GM08714 (cell line): ENCODE data around the gene RNF220.

ENCODE experiments used
- H3K4me3 ChIP-seq: fragments of 200-500 bp; sonication (Bioruptor generic); 2 replicates; pipeline ENCODE4 v1.5.1; 2014; ENCODE audit warnings: mild to moderate bottlenecking, low read length, inconsistent platforms
- ZNF274 ChIP-seq: IDR thresholded peaks from 2 replicates; pipeline ENCODE4 v1.6.1; 2012; ENCODE audit warnings: mild to moderate bottlenecking, low read depth, low read length

Gene RNF220

GRCh38 chr1:44568128-44568900 lies 163.3 kb downstream of the RNF220 start:
- no peak overlapping the region for H3K4me3 ChIP-seq
- TF ChIP-seq ZNF274, result no peak

- no peak for TF ChIP-seq ZNF274
- no peak overlapping the region for H3K4me3 ChIP-seq
These were observed 164.4 kb downstream of the RNF220 start for GRCh38 chr1:44569491-44569890.

- no peak for TF ChIP-seq ZNF274
- H3K4me3 ChIP-seq, result no peak overlapping the region
These were observed 166.9 kb downstream of the RNF220 start for GRCh38 chr1:44571712-44572571.

GRCh38 chr1:44572572-44572879 lies 167.5 kb downstream of the RNF220 start:
- no peak overlapping the region for H3K4me3 ChIP-seq
- TF ChIP-seq ZNF274, result no peak

GRCh38 chr1:44575396-44575795 lies 170.3 kb downstream of the RNF220 start:
- TF ChIP-seq ZNF274, result no peak
- no peak overlapping the region for H3K4me3 ChIP-seq

GRCh38 chr1:44576456-44577150 lies 171.5 kb downstream of the RNF220 start:
- no peak for TF ChIP-seq ZNF274
- no peak overlapping the region for H3K4me3 ChIP-seq

GRCh38 chr1:44581205-44581604 lies 176.2 kb downstream of the RNF220 start:
- no peak for TF ChIP-seq ZNF274
- H3K4me3 ChIP-seq, result no peak overlapping the region

- TF ChIP-seq ZNF274, result no peak
- H3K4me3 ChIP-seq, result no peak overlapping the region
These were observed 179.1 kb downstream of the RNF220 start for GRCh38 chr1:44584167-44584566.

- TF ChIP-seq ZNF274, result no peak
- no peak overlapping the region for H3K4me3 ChIP-seq
These were observed 180.4 kb downstream of the RNF220 start for GRCh38 chr1:44585315-44585920.

- no peak overlapping the region for H3K4me3 ChIP-seq
- TF ChIP-seq ZNF274, result no peak
These were observed 182.9 kb downstream of the RNF220 start for GRCh38 chr1:44587796-44588460.

GRCh38 chr1:44588551-44589210 lies 183.6 kb downstream of the RNF220 start:
- TF ChIP-seq ZNF274, result no peak
- H3K4me3 ChIP-seq, result no peak overlapping the region

- no peak for TF ChIP-seq ZNF274
- no peak overlapping the region for H3K4me3 ChIP-seq
These were observed 185.4 kb downstream of the RNF220 start for GRCh38 chr1:44590475-44590874.

- no peak for TF ChIP-seq ZNF274
- H3K4me3 ChIP-seq, result no peak overlapping the region
These were observed 186.3 kb downstream of the RNF220 start for GRCh38 chr1:44591381-44591780.
